Colonic mucosa (tissue), 4 donors: ENCODE measurements around the gene C1R. TPM values are rescaled to one million over a fixed set of nuclear protein-coding genes. Genes with fewer than 3 reads are reported as not detected.

ENCODE experiments used
- DNase-seq: peaks from one replicate; pipeline ENCODE4 v3.0.0-alpha.2; 2020
- H3K27ac ChIP-seq: fragments of 200-600 bp; one replicate; pipeline ENCODE4 v1.8.0; 2021
- H3K27me3 ChIP-seq: fragments of 200-600 bp; one replicate; pipeline ENCODE4 v1.8.0; 2021
- H3K36me3 ChIP-seq: fragments of 200-600 bp; one replicate; pipeline ENCODE4 v1.8.0; 2021
- H3K4me1 ChIP-seq: fragments of 200-600 bp; one replicate; pipeline ENCODE4 v1.8.0; 2021; ENCODE audit warnings: mild to moderate bottlenecking
- H3K4me3 ChIP-seq: fragments of 200-600 bp; one replicate; pipeline ENCODE4 v1.8.0; 2021
- H3K9ac ChIP-seq, 2 donors: one replicate each; pipeline ENCODE4 v1.7.0; 2013; ENCODE audit warnings: control low read depth in 2 of 2, low read depth in 2 of 2, low read length in 2 of 2
- H3K9me3 ChIP-seq: fragments of 200-600 bp; one replicate; pipeline ENCODE4 v1.8.0; 2021
- intact Hi-C: fragments of 100-400 bp; cut with DNase I; formaldehyde crosslinking; loops from one replicate; pipeline ENCODE4 v1.14.1; 2022
- total RNA-seq, 2 donors: library from RNA; stranded (reverse); fragmentation: NEBNext Ultra II Directional in 1 of 2; extraction: Animal tissue kit (Norgen Biotek cat#: 25700) in 1 of 2; gene quantifications; one replicate each; pipeline ENCODE4 v1.2.1, GENCODE V29; 2021
- TF ChIP-seq, protein P1 (sequence below): fragments of 200-600 bp; IDR thresholded peaks from one replicate; pipeline ENCODE4 v1.8.0; 2022; ENCODE audit warnings: antibody characterized with exemption, mild to moderate bottlenecking
- donor health status: healthy.
- donor health status: DM: no; HTN: no; CAD: no.
- donor health status: DM: no; HTN: no; CAD: no.

The C1R gene
- total RNA-seq, 2 donors from 2014 or later: 40.1 to 104 TPM

DNA sequence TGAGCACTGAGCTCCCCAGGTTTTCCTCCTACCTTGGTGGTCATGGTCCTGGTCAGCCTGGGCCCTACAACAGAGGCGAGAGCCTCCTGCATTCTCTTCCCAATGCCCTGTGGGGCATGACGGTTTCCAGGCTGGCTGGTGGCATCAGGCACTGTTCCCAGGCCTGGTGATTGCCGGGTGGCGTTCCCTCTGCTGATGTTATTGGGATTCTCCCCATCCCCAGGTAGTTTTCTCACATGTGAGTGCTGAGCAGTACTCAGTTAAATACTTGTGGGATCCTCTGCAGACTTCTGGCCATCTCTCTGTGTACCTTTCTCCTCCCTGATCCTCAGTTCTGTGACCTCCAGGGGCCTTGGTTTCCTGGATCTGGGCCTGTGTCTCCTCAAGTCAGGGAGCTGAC lies 15.8 kb downstream of the C1R start:
- Histone ChIP-seq H3K27ac (no peak overlapping the region), H3K36me3 (no peaks in the 10 kb centered on the region), H3K9me3 (no peaks in the 10 kb centered on the region), H3K27me3 (no peaks in the 10 kb centered on the region), H3K4me1 (no peaks in the 10 kb centered on the region), H3K9ac (no peak overlapping the region), H3K4me3 (no peak overlapping the region)
- intact Hi-C loops: no loop called here
- TF ChIP-seq, protein P1, sequence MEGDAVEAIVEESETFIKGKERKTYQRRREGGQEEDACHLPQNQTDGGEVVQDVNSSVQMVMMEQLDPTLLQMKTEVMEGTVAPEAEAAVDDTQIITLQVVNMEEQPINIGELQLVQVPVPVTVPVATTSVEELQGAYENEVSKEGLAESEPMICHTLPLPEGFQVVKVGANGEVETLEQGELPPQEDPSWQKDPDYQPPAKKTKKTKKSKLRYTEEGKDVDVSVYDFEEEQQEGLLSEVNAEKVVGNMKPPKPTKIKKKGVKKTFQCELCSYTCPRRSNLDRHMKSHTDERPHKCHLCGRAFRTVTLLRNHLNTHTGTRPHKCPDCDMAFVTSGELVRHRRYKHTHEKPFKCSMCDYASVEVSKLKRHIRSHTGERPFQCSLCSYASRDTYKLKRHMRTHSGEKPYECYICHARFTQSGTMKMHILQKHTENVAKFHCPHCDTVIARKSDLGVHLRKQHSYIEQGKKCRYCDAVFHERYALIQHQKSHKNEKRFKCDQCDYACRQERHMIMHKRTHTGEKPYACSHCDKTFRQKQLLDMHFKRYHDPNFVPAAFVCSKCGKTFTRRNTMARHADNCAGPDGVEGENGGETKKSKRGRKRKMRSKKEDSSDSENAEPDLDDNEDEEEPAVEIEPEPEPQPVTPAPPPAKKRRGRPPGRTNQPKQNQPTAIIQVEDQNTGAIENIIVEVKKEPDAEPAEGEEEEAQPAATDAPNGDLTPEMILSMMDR: no peak
- DNase-seq: no peak

DNA sequence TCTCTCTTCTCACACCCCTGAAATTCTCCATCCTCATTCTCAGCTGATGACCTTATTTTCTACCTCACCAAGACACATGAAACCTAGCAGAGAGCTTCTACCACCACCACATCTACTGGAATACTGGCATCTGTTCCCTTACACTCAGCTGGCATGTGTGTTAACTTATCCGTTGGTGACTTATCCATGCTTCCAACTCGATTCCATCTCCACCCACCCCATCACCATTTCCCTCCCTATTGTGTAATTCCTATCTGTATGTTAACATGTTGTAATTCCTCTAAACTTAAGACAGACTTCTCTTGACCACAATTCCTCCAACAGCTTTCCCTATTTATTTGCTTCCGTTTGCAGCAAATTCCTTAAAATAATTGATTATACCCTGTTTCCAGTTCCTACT lies 16.3 kb downstream of the C1R start:
- no peak overlapping the region for H3K27ac ChIP-seq

DNA sequence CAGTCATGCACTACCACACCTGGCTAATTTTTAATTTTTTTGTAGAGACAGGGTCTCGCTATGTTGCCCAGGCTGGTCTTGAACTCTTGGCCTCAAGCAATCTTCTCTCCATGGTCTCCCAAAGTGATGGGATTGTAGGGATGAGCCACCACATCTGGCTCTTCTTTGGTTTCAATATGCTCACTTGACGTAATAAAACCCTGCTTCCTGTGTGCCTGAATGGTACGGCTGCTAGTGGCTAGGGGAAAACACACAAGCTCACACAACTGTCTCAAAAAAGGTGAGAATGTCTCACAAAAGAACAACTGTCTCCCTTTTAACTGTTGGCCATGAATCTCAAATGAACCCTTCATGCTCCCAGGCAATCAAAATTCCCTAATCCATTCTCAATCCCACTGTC lies 16.7 kb downstream of the C1R start:
- no peak overlapping the region for H3K27ac ChIP-seq
- no peaks in the 10 kb centered on the region for H3K36me3 ChIP-seq
- no peak overlapping the region for H3K9ac ChIP-seq
- TF ChIP-seq, protein P1: no peak
- intact Hi-C loops: no loop called here
- H3K9me3 ChIP-seq: no peaks in the 10 kb centered on the region
- no peak for DNase-seq
- no peaks in the 10 kb centered on the region for H3K4me1 ChIP-seq
- no peaks in the 10 kb centered on the region for H3K27me3 ChIP-seq
- no peak overlapping the region for H3K4me3 ChIP-seq

More for the DNA sequence above, 16.3 kb downstream of the C1R start:
- DNase-seq: no peak
- Histone ChIP-seq H3K4me3 (no peak overlapping the region), H3K36me3 (no peaks in the 10 kb centered on the region), H3K9me3 (no peaks in the 10 kb centered on the region), H3K9ac (no peak overlapping the region), H3K4me1 (no peaks in the 10 kb centered on the region), H3K27me3 (no peaks in the 10 kb centered on the region)
- intact Hi-C loops: no loop called here
- TF ChIP-seq, protein P1: no peak

DNA sequence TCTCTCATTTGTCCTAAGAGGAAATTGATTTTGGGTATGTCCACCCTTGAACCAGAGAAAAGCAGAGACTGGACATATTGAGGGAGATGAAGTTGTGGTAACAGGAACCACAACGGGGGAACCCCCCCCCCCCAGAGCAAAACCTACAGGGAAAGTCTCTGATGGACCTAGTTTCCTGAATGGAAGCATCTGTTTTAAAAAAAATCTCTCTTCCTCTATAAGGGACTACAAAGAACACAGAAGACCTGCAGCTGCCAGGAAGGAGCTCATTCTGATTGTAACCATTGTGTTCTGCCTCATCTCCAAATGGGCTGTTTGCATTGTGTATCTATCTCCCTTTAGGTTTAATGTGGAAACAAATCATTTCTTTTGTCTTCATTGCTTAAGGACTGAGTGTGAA lies 18.3 kb downstream of the C1R start:
- Histone ChIP-seq H3K9ac (no peak overlapping the region), H3K4me1 (no peaks in the 10 kb centered on the region), H3K27me3 (no peaks in the 10 kb centered on the region), H3K9me3 (no peaks in the 10 kb centered on the region), H3K27ac (no peak overlapping the region), H3K36me3 (no peaks in the 10 kb centered on the region), H3K4me3 (no peak overlapping the region)
- intact Hi-C loops: no loop called here
- TF ChIP-seq, protein P1: no peak
- DNase-seq: no peak

DNA sequence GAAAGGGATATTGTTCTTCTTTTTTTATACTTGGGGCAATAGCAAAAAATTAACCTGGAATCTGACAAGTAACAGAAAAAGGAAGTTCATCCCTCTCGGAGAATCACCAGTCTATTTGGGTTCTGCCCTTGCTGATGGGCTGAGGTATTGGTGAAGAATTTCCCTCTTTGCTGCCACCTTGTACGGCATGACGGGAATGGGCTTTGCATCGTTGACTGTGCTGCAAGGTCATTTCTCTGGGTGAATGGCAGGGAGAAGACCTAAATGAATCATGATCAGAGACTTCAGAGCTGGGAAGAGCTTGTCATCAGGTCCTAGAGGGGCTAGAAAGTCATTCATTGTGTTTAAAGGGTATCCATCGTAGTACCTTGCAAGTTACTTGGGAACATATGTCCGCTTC lies 19.7 kb downstream of the C1R start:
- Histone ChIP-seq H3K27ac (no peak overlapping the region), H3K36me3 (no peaks in the 10 kb centered on the region), H3K27me3 (no peaks in the 10 kb centered on the region), H3K9me3 (no peaks in the 10 kb centered on the region), H3K4me1 (no peaks in the 10 kb centered on the region), H3K4me3 (no peak overlapping the region), H3K9ac (no peak overlapping the region)
- TF ChIP-seq, protein P1: no peak
- no peak for DNase-seq
- intact Hi-C loops: no loop called here

DNA sequence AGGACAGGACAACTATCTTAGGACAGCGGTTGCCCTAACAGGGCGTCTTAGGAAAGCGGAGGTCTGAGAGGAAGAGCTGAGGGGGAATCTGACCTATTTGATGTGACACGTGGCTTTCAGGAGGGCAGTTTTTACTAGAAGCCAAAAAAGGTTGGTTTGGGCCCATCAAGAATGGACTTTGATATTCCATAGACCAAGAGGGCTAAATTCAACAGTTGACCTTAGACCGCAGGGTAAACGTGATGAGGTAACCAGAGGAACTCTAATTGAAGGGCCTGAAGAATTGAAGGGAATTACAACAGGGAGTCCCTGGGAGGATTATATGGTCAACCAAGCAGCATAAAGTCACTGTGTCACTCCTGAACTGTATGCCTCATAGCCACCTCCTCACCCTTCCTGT lies 20.2 kb downstream of the C1R start:
- Histone ChIP-seq H3K9me3 (no peaks in the 10 kb centered on the region), H3K27me3 (no peaks in the 10 kb centered on the region), H3K9ac (no peak overlapping the region), H3K4me1 (no peaks in the 10 kb centered on the region), H3K27ac (no peak overlapping the region), H3K36me3 (no peaks in the 10 kb centered on the region), H3K4me3 (no peak overlapping the region)
- no peak for DNase-seq
- intact Hi-C loops: no loop called here
- TF ChIP-seq, protein P1: no peak
